CD4-positive, alpha-beta T cell treated with Interleukin-12 subunit alpha and Interleukin-12 subunit beta, for 1 hour (primary cell): Measurements from ENCODE around the gene KDM2B.
A peak's percentile ranks its signal among the peaks of the same experiment; 100 is the strongest.
"Not testable (repeated sequence)": the region's sequence is repeated elsewhere in the genome, so short reads cannot be mapped to it uniquely, and the experiment has no call there.

Source experiments
- DNase-seq: peaks from one replicate; pipeline ENCODE4 v3.0.0-alpha.2; 2020

The KDM2B gene

DNA sequence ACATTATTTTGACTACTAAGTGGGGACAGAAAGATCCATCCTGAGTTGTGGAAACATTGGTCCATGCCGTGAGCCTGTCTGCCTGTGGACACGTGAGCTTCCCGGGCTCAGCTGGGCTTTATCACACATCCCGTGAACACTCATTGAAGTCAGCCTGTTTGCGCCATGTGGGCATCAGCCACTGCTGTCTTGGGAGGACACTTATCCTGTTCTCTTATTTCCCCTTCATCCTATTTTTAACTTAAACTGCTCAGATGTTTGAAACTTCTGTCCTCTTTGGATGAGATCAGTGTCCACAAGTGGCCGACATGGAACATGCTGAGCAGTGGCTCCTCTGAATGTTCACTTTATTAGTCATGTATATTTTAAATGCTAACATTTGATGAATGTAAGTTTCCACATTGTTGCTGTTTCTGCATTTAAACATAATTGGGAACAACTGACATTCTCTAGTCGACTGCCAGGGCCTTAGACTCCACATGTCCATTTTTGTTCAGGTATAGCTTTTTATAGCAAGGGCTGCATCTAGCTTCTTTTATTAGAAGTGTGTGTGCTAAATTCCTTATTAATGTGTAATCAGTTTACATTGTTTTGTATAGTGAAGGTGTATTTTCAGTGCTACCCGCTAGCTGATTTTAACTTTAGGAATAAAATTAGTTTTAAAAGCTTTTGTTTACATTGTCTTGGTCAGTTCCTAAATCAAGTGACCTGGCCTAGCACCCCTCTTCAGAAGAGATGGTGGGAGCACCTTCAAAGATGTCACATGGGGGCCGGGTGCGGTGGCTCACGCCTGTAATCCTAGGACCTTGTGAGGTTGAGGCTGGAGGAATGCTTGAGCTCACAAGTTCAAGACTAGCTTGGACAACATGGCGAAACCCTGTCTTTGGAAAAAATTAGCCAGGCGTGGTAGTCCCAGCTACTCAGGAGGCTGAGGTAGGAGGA, 156.9 kb downstream of the KDM2B start:
- DNase-seq = no peak

DNA sequence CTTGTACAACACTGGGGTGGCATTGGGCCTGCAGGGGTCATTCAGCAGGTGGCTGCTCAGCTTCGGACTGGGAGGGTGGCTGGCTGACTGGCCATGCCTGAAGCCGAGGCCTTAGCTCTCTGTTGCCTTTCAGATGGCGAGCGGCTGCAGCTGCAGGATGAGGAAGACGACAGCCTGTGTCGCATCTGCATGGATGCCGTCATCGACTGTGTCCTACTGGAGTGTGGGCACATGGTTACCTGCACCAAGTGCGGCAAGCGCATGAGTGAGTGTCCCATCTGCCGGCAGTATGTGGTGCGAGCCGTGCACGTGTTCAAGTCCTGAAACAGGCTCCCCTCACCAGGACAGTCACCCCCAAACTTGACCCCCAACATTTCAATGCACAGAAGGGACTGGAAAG, 157.6 kb downstream of the KDM2B start:
- no peak for DNase-seq

GRCh38 chr12:121420109-121420508, 160.7 kb downstream of the KDM2B start:
- DNase-seq = no peak

DNA sequence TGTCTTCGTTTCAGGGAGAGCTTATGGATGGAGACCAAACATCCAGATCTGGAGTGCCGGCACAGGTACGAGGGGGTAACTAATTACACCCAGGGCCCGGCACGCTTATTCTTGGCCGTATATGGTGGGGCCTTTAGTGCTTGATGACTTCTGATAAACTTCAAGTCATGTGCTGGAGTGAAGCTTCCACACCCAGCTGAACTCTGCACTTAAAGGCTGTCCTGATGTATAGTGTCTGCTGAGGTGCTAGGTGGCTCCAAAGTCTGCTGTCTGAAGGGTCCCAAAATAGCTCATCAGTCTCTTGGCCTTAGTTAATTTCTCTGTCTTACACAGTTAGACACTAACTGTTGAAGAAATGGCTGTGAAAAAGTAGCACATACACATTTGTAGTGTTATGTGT, 163.0 kb downstream of the KDM2B start:
- DNase-seq = no peak

- no peak for DNase-seq
Measured at GRCh38 chr12:121413917-121414316, 166.9 kb downstream of the KDM2B start.

DNA sequence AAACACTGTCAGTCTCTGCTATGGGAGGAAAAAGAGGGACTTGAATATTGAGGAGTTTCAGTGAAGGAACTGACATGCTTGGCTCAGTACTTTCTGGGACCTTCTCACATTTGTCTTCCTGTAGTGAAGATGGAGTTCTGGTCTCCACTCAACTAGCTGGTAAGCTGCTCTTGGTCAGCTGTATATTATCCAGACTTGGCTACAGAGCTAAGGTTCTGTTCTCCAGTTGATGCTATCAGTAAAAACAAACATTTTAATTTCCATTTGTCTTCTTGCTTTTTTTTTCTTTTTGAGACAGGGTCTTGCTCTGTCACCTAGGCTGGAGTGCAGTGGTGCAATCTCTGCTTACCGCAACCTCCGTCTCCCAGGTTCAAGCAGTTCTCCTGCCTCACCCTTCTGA, 175.6 kb downstream of the KDM2B start:
- no peak for DNase-seq

GRCh38 chr12:121404734-121405133, 176.1 kb downstream of the KDM2B start:
- no peak for DNase-seq

- DNase-seq = no peak
Measured at GRCh38 chr12:121403721-121404120, 177.1 kb downstream of the KDM2B start.

- peak; percentile 66 for DNase-seq
Measured at GRCh38 chr12:121400332-121401139, 180.3 kb downstream of the KDM2B start.

DNA sequence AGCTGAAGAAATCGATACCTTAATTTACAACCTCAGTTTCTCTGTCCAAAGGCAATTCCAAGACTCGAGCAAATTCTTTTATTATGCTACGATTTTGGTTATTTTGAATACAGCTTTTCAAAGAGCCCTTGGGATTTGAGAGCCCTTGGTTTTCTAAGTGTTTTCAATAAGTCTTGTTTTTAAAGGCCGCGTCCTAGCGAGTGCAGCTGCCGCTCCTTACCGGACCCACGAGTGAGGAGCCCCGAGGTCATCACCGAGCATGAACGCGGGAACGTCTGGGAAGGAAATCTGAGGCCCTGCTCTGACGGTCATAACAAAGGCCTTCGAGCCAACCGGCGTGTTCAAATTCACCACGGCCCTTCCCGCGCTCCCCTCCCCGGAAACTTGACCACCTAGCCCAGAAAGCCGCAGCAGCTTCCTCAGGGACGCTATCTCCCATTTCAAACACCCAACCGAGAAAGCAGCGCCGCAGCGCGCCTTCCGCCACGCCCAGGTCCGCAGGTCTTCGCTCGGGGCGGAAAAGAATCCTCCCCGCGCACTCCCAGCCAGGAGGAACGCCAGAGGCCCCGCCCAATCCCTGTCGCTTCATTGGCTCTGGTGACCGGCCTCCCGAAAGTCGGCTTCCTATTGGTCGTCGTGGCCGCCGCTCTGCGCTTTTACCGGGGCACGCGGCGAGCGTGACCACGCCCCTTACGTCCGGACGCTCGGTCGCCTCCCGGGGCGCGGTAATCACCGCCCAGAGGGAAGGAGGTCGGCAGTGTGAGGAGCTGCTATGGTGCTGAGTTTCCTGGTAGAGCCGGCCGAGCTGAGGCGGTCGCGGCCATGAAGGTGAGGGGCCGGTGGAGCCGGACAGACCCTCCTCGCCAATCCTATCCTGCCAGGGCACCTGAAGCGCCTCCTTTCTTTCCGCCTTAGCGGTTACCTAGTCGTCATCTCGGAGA, 181.2 kb downstream of the KDM2B start, which contains the start of gene RNF34:
TSS of gene RNF34 (plus strand) at position 728 of the 941 bp plus-strand sequence. CDS start at position 823, 95 bp downstream.
- DNase-seq = peak; percentile 98

DNA sequence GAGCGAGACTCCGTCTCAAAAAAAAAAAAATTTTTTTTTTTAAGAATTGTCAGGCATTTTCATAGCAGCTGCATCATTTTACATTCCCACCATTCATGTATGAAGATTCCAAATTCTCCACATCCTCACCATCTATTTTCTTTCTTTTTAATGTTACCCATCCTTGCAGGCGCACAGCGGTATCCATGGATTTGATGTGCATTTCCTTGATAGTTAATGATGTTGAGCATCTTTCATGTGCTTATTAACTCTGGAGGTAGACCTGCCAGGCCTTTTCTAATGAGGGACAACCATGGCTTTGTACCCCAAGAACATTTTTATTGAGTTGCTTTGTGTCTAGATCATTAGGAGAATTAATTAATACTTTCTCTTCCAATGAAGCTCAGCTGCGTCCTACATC, 182.5 kb downstream of the KDM2B start:
- DNase-seq = no peak

DNA sequence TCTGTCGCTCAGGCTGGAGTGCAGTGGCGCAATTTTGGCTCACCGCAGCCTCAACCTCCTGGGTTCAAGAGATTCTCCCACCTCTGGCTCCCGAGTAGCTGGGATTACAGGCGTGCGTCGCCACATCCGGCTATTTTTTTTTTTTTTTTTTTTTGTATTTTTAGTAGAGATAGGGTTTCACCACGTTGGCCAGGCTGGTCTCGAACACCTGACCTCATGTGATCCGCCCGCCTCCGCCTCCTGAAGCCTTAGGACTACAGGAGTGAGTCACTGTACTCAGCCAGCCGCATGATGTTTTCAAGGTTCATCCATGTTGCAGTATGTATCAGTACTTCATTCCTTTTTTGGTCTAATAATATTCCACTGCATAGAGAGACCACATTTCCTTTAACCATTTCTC, 183.3 kb downstream of the KDM2B start:
- DNase-seq = no peak

GRCh38 chr12:121392325-121392716, 188.5 kb downstream of the KDM2B start:
- no peak for DNase-seq

- DNase-seq = peak; percentile 37
Measured at GRCh38 chr12:121391619-121392324, 189.1 kb downstream of the KDM2B start.

DNA sequence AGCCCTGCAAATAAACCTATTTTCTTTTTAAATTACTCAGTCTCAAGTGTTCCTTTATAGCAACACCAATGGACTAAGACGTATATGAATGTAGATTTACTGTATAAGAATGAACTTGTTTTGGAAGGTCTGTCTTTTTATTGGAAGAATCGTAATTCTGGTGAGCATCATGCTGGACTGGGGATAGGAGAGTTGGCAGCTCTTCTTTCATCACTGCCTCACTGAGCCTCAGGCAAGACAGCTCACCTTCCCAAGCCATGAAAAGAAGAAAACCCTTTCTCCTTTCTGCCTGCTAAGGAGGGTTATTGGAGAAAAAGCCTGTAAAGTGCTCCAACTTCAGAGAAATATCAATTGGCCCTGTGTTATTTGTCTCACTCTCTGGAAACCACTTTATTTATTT, 190.0 kb downstream of the KDM2B start:
- DNase-seq = no peak

GRCh38 chr12:121388421-121388981, 192.3 kb downstream of the KDM2B start:
- no peak for DNase-seq

DNA sequence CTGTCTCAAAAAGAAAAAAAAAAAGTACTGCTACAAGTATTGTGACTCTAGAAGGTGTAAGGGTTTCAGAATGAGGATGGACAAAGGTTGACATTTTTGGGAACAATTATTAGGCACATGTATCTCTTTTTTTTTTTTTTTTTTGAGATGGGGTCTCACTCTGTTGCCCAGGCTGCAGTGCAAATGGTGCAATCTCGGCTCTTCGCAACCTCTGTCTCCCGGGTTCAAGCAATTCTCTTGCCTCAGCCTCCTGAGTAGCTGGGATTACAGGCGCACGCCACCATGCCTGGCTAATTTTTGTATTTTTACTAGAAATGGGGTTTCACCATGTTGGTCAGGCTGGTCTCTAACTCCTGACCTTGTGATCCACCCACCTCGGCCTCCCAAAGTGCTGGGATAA, 195.9 kb downstream of the KDM2B start:
- not testable (repeated sequence) for DNase-seq

GRCh38 chr12:121383601-121384021, 197.2 kb downstream of the KDM2B start:
- DNase-seq = no peak

DNA sequence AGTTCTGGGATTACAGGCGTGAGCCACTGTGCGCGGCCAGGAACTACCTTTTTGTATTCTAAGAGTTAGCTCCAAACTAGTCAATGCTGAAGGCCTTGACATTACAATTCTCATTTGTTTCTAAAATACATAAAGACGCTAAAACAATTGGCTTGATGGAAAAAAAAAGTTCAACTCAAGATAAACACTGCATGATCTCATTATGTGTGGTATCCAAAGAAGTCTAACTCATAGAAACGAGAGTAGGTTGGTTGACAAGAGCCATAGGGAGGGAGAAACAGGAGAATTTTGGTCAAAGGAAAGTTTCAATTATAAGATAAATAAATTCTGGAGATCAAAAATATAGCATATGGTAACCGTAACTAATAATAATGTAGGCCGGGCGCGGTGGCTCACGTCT, 200.9 kb downstream of the KDM2B start:
- no peak for DNase-seq
